ENCODE data around the gene VEZF1. TPM values are rescaled to one million over a fixed set of nuclear protein-coding genes. Genes with fewer than 3 reads are reported as not detected.

VEZF1 gene
- total RNA-seq, 1 donor from 2014 or later = 35.4 TPM

DNA sequence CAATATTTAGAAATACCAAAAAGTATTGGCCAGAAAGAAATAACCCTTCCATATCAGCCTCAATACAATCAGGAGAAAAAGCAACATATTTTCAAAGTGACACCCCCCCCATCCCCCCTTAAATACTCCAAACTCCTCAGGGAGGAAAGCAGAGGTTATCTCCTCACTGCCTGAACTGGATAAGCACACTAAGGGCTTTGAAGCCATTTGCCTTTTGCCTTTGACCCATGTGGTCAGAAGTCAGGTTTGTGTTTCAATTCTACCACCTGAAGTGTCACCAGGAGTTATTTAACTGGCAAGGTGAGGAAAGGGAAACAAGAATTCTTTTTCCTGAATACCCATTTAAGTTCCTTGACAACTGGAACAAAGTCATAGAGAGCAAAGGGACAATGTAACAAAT, 3.5 kb upstream of the VEZF1 start:
- Mint-ChIP-seq H3K4me1 (peaks cover 45% of the 10 kb centered on the region), H3K36me3 (ENCODE audit: low read depth) (peaks cover 14% of the 10 kb centered on the region), H3K27ac (no peak overlapping the region), H3K27me3 (no peaks in the 10 kb centered on the region), H3K9me3 (no peaks in the 10 kb centered on the region), H3K4me3 (no peak overlapping the region)
- intact Hi-C loops (cut with micrococcal nuclease) = no loop called here
- DNase-seq = no peak

DNA sequence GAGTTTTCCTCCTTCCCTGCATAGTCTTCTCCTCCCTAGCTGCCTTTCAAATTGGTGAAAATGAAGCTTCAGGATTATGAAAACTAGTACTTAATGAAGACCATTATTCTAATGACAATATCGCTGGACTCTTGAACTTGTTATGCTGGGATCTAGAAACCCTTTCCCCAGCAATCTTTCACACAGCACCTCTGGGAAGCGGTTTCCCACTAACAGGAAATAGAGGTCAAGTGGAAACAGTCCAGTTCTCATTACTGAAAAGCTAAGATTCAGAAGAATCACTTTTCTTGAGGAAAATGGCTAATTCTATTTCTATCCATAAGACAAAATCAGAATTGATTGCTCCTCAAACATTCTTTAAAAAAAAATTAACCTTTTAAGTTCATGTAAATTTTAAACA, 2.0 kb upstream of the VEZF1 start:
- Mint-ChIP-seq H3K36me3 (ENCODE audit: low read depth) (peaks cover 14% of the 10 kb centered on the region), H3K4me1 (peaks cover 47% of the 10 kb centered on the region), H3K27me3 (no peaks in the 10 kb centered on the region), H3K4me3 (peak overlapping the region; percentile 24), H3K9me3 (no peaks in the 10 kb centered on the region), H3K27ac (no peak overlapping the region)
- intact Hi-C loops (cut with micrococcal nuclease) = no loop called here
- DNase-seq = no peak

DNA sequence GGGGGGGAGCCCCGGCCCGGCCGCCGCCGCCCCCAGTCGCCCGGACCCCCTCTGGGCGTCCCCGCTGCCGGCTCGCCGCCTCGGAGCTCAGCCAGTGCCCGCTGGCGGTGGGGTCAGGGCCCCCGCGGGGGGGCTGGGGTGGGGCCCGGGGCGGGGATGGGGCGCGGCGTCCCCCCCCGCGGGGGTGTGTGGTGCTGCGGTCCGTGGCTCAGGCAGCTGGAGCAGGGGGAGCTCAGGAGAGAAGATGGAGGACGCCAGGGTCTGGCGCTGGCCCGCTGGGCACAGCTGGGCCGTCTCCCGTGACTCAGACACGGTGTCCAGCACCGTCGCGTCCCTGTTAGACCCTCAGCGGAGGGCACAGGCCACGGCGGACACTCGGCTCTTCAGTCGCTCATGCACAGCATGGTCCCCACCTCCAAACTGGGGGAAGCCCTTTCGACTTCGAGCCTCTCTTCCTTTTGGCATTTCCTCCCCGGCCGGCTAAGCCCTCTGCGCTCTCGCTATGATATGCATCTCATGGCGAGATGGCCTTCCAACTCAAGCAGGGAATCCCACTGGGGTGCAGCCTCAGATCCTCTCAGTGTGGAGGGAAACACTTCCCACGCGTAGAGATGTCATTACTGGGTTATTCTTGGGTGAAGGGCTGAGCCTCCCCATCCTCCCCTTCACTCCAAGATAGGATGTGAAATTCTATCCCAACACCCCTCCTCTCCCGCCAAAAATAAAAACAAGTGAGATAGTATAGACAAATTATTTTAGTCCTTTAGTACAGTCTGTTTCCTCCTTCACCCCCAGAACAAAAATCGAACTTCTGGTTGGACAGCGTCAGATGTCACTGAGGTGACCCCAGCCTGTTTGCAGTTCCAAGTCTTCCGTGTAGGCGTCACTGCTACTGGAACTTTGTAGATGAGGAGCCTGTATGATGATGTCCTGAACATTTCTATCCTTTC, 522 bp upstream of the VEZF1 start:
- Mint-ChIP-seq H3K27me3 (no peaks in the 10 kb centered on the region), H3K4me1 (peaks cover 48% of the 10 kb centered on the region), H3K9me3 (no peaks in the 10 kb centered on the region), H3K36me3 (ENCODE audit: low read depth) (peaks cover 20% of the 10 kb centered on the region), H3K4me3 (peak overlapping the region; percentile 93), H3K27ac (peak overlapping the region; percentile 96)
- intact Hi-C loops (cut with micrococcal nuclease) = loop anchor here (1.0 to 5.0 kb wide), 2 partner anchors 19 to 349 kb away; partner anchors contain the start of gene SRSF1
- peak; percentile 91 for DNase-seq

DNA sequence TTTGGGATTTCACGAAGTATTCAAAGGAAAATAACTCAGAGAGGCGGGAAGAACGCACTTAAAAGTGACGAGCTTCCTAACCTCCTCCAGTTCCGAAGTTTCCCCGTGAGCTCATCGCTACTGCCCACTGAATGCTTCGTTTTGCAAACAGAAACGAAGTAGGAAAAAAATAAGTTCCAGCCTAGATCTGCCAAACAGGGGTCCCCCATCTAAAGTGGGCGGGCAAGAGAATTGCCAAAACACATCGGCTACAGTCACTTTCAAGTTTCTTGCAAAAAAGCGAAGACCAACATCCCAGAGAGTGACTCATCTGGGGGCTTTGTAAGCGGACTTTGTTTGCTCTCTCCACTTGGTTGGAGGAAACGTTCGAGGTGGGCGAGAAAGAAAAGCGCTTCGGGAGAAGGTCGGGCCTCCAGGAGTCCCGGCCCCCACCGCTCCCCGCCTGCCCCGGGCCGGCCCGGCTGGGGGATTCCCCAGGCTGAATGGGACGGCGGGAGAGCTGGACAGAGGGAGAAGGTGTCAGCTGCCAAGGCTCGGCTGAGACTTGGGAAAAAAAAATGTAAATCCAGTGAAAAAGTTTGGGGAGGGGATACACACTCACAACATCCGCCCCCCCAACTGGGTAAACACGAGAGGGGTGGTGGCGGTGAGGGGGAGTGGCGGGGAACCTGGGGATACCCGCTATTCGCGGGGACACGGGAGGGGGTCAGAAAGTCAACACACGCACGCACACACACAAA, 1.0 kb downstream of the VEZF1 start:
- Mint-ChIP-seq H3K36me3 (ENCODE audit: low read depth) (peaks cover 23% of the 10 kb centered on the region), H3K9me3 (no peaks in the 10 kb centered on the region), H3K27ac (peak overlapping the region; percentile 92), H3K4me3 (peak overlapping the region; percentile 94), H3K4me1 (peaks cover 54% of the 10 kb centered on the region), H3K27me3 (no peaks in the 10 kb centered on the region)
- intact Hi-C loops (cut with micrococcal nuclease) = loop anchor here (1.0 to 5.0 kb wide), 4 partner anchors 8 to 350 kb away; partner anchors contain the start of gene MRPS23
- DNase-seq = peak; percentile 77

DNA sequence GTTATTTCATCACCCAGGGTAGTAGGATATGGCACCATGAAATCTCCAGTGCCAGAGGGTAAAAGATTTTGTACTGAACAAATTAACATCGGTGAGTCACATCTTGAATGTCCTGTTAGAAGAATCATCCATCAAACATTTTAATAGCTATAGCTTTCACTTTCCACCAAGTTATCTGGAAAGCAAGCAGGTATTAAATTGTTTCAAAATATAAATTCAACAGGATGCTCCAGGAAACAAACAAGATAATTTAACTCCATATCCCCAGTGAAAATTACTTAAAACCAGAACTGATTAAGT, 2.4 kb downstream of the VEZF1 start:
- no peak for DNase-seq
- H3K4me1 Mint-ChIP-seq = peaks cover 62% of the 10 kb centered on the region
- H3K4me3 Mint-ChIP-seq = peak overlapping the region; percentile 9
- intact Hi-C loops (cut with micrococcal nuclease) = loop anchor here (5.0 kb wide), 1 partner anchor 352 kb away; no protein-coding TSS in a partner anchor
- no peak overlapping the region for H3K27ac Mint-ChIP-seq
- H3K9me3 Mint-ChIP-seq = no peaks in the 10 kb centered on the region
- peaks cover 31% of the 10 kb centered on the region for H3K36me3 Mint-ChIP-seq (ENCODE audit: low read depth)
- no peaks in the 10 kb centered on the region for H3K27me3 Mint-ChIP-seq

DNA sequence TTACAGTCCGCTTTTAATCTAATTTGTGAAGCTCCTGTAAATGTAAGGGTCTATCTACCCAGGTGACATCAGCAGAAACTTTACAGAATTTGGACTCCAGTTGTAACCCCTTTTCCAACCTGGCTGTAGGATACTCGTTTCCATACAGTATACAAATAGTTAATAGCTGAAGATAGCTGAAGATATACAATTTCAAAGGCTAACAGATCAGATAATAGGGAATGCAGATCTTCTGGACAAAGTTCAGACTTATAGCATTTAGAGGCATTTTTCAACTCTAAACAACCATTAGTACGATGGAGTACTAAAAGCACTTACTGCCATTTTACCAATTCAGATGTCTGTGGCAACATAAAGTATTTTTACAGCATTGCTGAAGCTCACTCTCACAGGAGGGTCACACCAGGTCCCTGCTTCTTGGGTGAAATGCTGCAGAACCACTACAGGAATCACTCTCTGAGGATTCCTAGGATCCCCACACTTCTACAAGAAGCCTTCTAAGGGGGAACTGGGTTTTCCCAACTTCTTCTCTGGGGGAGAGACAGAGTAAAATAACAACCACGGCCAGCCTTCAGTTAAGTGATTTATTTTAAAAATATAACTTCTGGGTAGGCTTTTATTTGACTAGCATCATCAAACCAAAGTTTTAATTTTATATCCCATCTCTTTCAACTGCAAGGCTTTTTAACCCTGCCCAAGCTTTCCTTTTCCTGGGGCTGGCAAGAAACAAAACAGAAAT, 2.9 kb downstream of the VEZF1 start:
- peaks cover 36% of the 10 kb centered on the region for H3K36me3 Mint-ChIP-seq (ENCODE audit: low read depth)
- H3K27me3 Mint-ChIP-seq = no peaks in the 10 kb centered on the region
- H3K4me1 Mint-ChIP-seq = peaks cover 64% of the 10 kb centered on the region
- H3K9me3 Mint-ChIP-seq = no peaks in the 10 kb centered on the region
- no peak for DNase-seq
- no peak overlapping the region for H3K27ac Mint-ChIP-seq
- peak overlapping the region; percentile 9 for H3K4me3 Mint-ChIP-seq
- intact Hi-C loops (cut with micrococcal nuclease) = loop anchor here (5.0 kb wide), 1 partner anchor 352 kb away; no protein-coding TSS in a partner anchor

DNA sequence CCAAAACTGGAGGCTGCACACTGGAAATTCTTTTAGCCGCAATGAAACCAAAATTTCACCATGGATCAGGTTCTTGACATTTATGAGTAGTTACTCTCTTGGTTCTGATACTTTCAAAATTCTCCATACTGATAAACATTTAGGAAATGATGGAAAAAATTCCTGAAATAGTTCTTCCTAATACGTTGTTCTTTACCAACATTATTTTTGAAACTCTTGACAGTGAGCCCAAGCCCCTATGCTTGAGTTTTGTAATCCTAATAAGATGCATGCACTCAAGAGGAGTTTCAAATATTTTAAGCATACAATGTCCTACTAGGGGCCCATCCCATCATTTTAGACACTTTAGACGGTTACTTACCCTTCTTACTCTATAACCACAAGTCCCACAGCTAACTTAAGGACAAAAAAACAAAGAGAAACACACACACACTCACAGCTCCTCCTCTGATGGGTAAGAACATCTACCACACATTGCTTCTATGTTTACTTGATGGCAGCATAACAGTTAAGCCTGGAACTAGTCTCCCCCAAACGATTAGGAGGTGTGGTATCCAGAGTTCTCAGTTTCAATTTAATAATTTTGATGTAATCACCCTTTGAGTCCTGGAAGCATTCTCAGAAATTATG, 3.7 kb downstream of the VEZF1 start:
- Mint-ChIP-seq H3K27ac (no peak overlapping the region), H3K4me1 (peaks cover 59% of the 10 kb centered on the region), H3K4me3 (peak overlapping the region; percentile 0), H3K27me3 (no peaks in the 10 kb centered on the region), H3K36me3 (ENCODE audit: low read depth) (peaks cover 38% of the 10 kb centered on the region), H3K9me3 (no peaks in the 10 kb centered on the region)
- DNase-seq = no peak
- intact Hi-C loops (cut with micrococcal nuclease) = no loop called here

DNA sequence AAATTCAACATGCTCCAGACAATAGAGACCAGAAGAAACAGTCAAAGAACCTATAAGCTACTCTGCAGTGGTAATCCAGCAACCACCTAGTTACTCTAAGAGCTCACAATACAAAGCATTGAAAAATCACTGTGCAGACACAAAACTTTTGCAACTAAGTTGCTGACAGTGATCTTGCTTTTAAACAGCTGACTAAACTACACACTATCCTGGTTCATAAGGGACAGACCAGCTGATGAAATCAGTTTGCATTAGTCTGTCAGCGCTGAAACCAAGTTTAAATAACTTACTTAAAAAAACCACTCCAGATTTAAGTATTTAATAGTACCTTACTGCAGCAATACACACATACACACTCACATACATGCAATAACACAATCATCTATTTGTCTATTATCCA, 4.6 kb downstream of the VEZF1 start:
- intact Hi-C loops (cut with micrococcal nuclease) = no loop called here
- no peak overlapping the region for H3K27ac Mint-ChIP-seq

DNA sequence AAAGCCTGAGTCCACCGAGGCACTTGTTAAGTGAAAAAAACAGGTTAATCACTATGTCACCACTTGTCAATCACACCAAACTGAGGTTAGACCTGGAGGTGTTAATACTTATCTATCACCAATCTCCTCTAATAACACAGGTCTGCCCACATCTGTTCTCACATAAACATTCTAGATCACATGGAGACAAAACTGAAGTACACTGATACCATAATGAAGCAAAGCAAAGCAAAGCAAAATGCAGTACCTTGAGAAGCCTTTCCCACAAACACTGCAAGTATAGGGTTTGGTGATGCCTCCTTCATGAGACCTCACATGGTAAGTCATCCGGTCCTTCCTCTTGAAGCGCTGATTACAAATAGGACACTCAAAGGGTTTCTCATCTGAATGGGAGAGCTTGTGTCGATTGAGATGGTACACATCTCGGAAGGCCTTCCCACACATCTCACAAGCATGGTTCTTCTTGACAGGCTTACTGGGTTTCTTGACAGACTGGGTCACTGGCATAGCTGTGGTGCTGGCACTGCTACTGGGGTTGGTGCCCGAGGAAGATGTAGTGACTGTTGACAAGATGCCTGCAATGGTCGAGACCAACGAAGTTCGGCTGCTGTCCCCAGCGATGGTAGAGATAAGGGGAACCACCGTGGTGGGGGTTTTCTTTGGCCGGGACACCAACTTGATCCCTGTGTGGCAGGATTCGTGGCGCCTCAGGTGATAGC, 5.4 kb downstream of the VEZF1 start:
- H3K36me3 Mint-ChIP-seq (ENCODE audit: low read depth) = peaks cover 47% of the 10 kb centered on the region
- peaks cover 50% of the 10 kb centered on the region for H3K4me1 Mint-ChIP-seq
- no peak overlapping the region for H3K27ac Mint-ChIP-seq
- intact Hi-C loops (cut with micrococcal nuclease) = no loop called here
- DNase-seq = no peak
- H3K27me3 Mint-ChIP-seq = no peaks in the 10 kb centered on the region
- no peak overlapping the region for H3K4me3 Mint-ChIP-seq
- no peaks in the 10 kb centered on the region for H3K9me3 Mint-ChIP-seq

More for the DNA sequence above, 4.6 kb downstream of the VEZF1 start:
- Mint-ChIP-seq H3K27me3 (no peaks in the 10 kb centered on the region), H3K4me1 (peaks cover 51% of the 10 kb centered on the region), H3K4me3 (no peak overlapping the region), H3K36me3 (ENCODE audit: low read depth) (peaks cover 40% of the 10 kb centered on the region), H3K9me3 (no peaks in the 10 kb centered on the region)
- DNase-seq = no peak

DNA sequence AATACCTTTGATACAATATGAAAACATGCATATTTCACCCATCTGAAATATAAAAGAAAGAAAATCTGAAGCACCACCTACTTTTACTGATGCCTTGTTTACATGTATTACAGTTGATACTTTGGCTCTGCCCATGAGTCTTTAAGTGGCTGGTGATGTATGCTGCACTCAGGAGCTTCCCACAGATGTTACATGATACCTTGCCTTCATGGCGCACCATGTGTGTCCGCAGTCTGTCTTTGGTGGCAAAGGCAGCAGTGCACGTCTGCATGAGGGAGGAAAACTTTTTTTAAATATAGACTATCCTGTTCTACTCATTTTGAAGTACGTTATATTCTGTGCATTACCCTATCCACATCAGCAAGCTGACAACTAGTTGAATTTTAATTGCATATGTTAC, 7.5 kb downstream of the VEZF1 start:
- no peak for DNase-seq
- peaks cover 62% of the 10 kb centered on the region for H3K36me3 Mint-ChIP-seq (ENCODE audit: low read depth)
- peaks cover 36% of the 10 kb centered on the region for H3K4me1 Mint-ChIP-seq
- no peak overlapping the region for H3K4me3 Mint-ChIP-seq
- no peaks in the 10 kb centered on the region for H3K27me3 Mint-ChIP-seq
- H3K9me3 Mint-ChIP-seq = no peaks in the 10 kb centered on the region
- no peak overlapping the region for H3K27ac Mint-ChIP-seq
- intact Hi-C loops (cut with micrococcal nuclease) = no loop called here

DNA sequence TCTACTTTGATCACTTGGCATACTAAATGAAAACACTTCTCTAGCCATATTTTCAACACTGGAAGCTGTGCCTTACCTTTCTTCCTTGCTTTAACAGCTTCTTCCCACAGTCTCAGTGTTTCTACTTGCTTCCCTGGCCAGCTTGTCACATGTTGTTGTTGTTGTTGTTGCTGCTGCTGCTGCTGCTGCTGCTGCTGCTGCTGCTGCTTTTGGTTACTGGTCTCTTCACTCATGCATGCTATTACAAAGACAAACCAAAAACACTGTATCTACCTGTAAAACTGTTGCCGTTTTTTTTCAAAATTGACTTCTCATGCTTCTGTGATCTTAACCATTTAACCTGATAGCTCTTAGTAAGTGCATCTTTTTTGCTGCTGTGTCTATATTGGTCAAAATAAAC, 9.0 kb downstream of the VEZF1 start:
- peaks cover 66% of the 10 kb centered on the region for H3K36me3 Mint-ChIP-seq (ENCODE audit: low read depth)
- no peak overlapping the region for H3K4me3 Mint-ChIP-seq
- no peaks in the 10 kb centered on the region for H3K27me3 Mint-ChIP-seq
- H3K27ac Mint-ChIP-seq = no peak overlapping the region
- no peak for DNase-seq
- intact Hi-C loops (cut with micrococcal nuclease) = no loop called here
- H3K4me1 Mint-ChIP-seq = peaks cover 22% of the 10 kb centered on the region
- no peaks in the 10 kb centered on the region for H3K9me3 Mint-ChIP-seq

DNA sequence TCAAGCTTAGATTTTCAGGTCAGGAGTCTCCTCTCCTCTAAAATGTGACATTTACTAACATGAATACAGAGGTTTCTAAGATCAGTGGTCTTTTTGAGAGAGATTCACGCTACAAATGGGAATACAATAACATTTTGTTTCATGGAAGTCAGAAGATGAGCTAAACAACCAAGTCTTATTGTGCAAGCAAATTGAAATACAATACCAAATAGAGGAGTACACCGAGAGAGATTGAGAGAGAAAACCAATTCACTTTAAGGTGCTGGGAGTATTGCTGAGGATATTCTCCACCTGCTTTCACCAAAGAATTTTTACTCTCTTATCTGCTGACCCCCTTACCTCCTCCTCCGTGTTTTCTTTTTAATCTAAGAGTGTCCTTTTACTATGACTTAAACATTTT, 11.5 kb downstream of the VEZF1 start:
- peaks cover 7% of the 10 kb centered on the region for H3K4me1 Mint-ChIP-seq
- peaks cover 60% of the 10 kb centered on the region for H3K36me3 Mint-ChIP-seq (ENCODE audit: low read depth)
- no peak overlapping the region for H3K27ac Mint-ChIP-seq
- intact Hi-C loops (cut with micrococcal nuclease) = no loop called here
- no peak for DNase-seq
- H3K4me3 Mint-ChIP-seq = no peak overlapping the region
- H3K9me3 Mint-ChIP-seq = no peaks in the 10 kb centered on the region
- no peaks in the 10 kb centered on the region for H3K27me3 Mint-ChIP-seq

DNA sequence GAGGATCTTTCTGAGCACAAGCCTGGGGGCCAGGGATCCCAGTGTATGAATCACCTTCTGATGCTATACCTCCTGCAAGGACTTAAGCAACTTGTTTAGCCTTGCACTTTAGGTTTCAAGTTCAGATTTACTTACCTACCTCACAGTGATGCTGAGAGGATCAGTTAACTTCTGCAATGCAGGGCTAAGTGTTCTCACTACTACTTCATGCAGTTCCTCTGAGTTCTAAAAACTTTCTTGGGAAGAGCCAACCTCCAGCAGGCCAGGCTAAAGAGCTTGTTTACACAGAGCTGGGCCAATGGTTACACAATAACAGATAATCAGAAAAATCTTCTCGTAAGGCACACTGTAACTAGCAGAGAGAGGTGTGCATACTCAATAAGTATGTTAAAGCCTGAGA, 13.0 kb downstream of the VEZF1 start:
- Mint-ChIP-seq H3K4me1 (no peaks in the 10 kb centered on the region), H3K36me3 (ENCODE audit: low read depth) (peaks cover 50% of the 10 kb centered on the region), H3K4me3 (no peak overlapping the region), H3K9me3 (no peaks in the 10 kb centered on the region), H3K27ac (no peak overlapping the region), H3K27me3 (no peaks in the 10 kb centered on the region)
- intact Hi-C loops (cut with micrococcal nuclease) = no loop called here
- no peak for DNase-seq

All from activated CD4-positive, alpha-beta T cell treated with anti-CD3 and anti-CD28 coated beads, Interleukin-2, amount 10 ng/mL, durations not matched to agents 24 days and 14 days (primary cell).